Measurements from ENCODE around the gene SPTBN4.
"Not testable (repeated sequence)": the region's sequence is repeated elsewhere in the genome, so short reads cannot be mapped to it uniquely, and the experiment has no call there.

The SPTBN4 gene

GRCh38 chr19:40510526-40511115, 43.8 kb downstream of the SPTBN4 start:
- DNase-seq = no peak

- no peak for DNase-seq
Measured at GRCh38 chr19:40511487-40511886, 44.7 kb downstream of the SPTBN4 start.

GRCh38 chr19:40512110-40512472, 45.3 kb downstream of the SPTBN4 start:
- no peak for DNase-seq

- DNase-seq = no peak
Measured at GRCh38 chr19:40512473-40513344, 45.9 kb downstream of the SPTBN4 start.

- DNase-seq = no peak
Measured at GRCh38 chr19:40513345-40513678, 46.5 kb downstream of the SPTBN4 start.

- no peak for DNase-seq
Measured at GRCh38 chr19:40513741-40514315, 47.0 kb downstream of the SPTBN4 start.

- DNase-seq = no peak
Measured at GRCh38 chr19:40517248-40517647, 50.4 kb downstream of the SPTBN4 start.

- DNase-seq = peak; percentile 84
Measured at GRCh38 chr19:40519352-40520322, 52.8 kb downstream of the SPTBN4 start.

- peak; percentile 62 for DNase-seq
Measured at GRCh38 chr19:40521276-40521675, 54.5 kb downstream of the SPTBN4 start.

GRCh38 chr19:40521900-40522299, 55.1 kb downstream of the SPTBN4 start:
- DNase-seq = not testable (repeated sequence)

GRCh38 chr19:40523322-40524047, 56.7 kb downstream of the SPTBN4 start:
- peak; percentile 85 for DNase-seq

GRCh38 chr19:40524133-40524549, 57.3 kb downstream of the SPTBN4 start:
- DNase-seq = peak; percentile 67

- no peak for DNase-seq
Measured at GRCh38 chr19:40524655-40525054, 57.9 kb downstream of the SPTBN4 start.

GRCh38 chr19:40525234-40526051, 58.6 kb downstream of the SPTBN4 start:
- DNase-seq = no peak

GRCh38 chr19:40528078-40528477, 61.3 kb downstream of the SPTBN4 start:
- DNase-seq = no peak

GRCh38 chr19:40528533-40529092, 61.8 kb downstream of the SPTBN4 start:
- no peak for DNase-seq

- DNase-seq = peak; percentile 83
Measured at GRCh38 chr19:40529093-40529954, 62.5 kb downstream of the SPTBN4 start.

GRCh38 chr19:40530091-40530901, 63.5 kb downstream of the SPTBN4 start:
- peak; percentile 45 for DNase-seq

GRCh38 chr19:40533508-40533907, 66.7 kb downstream of the SPTBN4 start:
- DNase-seq = no peak

Measured in hematopoietic multipotent progenitor cell treated with erythropoietin and hydrocortisone succinate and interleukin-3 and kit ligand, for 6 days (in vitro differentiated cells).